K562 (cell line): ENCODE data around the gene PIH1D1. TPM values are rescaled to one million over a fixed set of nuclear protein-coding genes. Genes with fewer than 3 reads are reported as not detected.

Experiments
- CBFB ChIP-seq: sonication (generic); formaldehyde crosslinking; IDR thresholded peaks from 2 replicates; pipeline ENCODE4 v1.4.0; 2020; ENCODE audit warnings: mild to moderate bottlenecking, missing genetic modification reagents
- CREB1 ChIP-seq, 2 experiments: sonication (generic) in 1 of 2; formaldehyde crosslinking in 1 of 2; IDR thresholded peaks; 2 replicates each; pipeline versions ENCODE4 v1.6.1 to v1.8.0; 2012 to 2022; ENCODE audit warnings: inconsistent platforms in 1 of 2, mild to moderate bottlenecking in 1 of 2, missing genetic modification reagents in 1 of 2, moderate library complexity in 1 of 2
- ERF ChIP-seq: fragments of 450-650 bp; formaldehyde crosslinking; IDR thresholded peaks from 2 replicates; pipeline ENCODE4 v1.4.0; 2020; ENCODE audit warnings: mild to moderate bottlenecking, mixed read lengths
- FOS ChIP-seq: IDR thresholded peaks from 3 replicates; pipeline ENCODE4 v1.6.1; 2011; ENCODE audit not compliant: insufficient read length; ENCODE audit errors: extremely low read depth
- FOSL1 ChIP-seq: fragments of 200-800 bp; sonication (Bioruptor generic); conservative IDR thresholded peaks from 2 replicates; pipeline ENCODE4 v1.6.1; 2016; ENCODE audit warnings: missing genetic modification characterization, missing compliant biosample characterization
- GATA2 ChIP-seq: sonication (generic); formaldehyde crosslinking; IDR thresholded peaks from 2 replicates; pipeline ENCODE4 v1.4.0; 2020; ENCODE audit warnings: mild to moderate bottlenecking, missing genetic modification reagents
- GMEB1 ChIP-seq: fragments of 250-450 bp; sonication (Bioruptor Pico); IDR thresholded peaks from 2 replicates; pipeline ENCODE4 v1.4.0; 2020; ENCODE audit warnings: mild to moderate bottlenecking
- GTF2E2 ChIP-seq: fragments of 200-800 bp; sonication (Bioruptor generic); IDR thresholded peaks from 2 replicates; pipeline ENCODE4 v1.6.1; 2016; ENCODE audit warnings: missing genetic modification characterization, missing compliant biosample characterization
- KDM1A ChIP-seq, 2 experiments: fragments of 450-650 bp; IDR thresholded peaks; 2 replicates each; pipeline ENCODE4 v1.6.1; 2016; ENCODE audit warnings: mild to moderate bottlenecking in 2 of 2
- MAX ChIP-seq: sonication (generic); formaldehyde crosslinking; IDR thresholded peaks from 2 replicates; pipeline ENCODE4 v1.9.0; 2022; ENCODE audit warnings: mild to moderate bottlenecking, missing genetic modification reagents
- NCOA2 ChIP-seq, 2 experiments: fragments of 450-650 bp; IDR thresholded peaks; 2 replicates each; pipeline ENCODE4 v1.6.1; 2018; ENCODE audit warnings: mild to moderate bottlenecking in 2 of 2, moderate library complexity in 1 of 2; ENCODE audit not compliant: partially characterized antibody in 2 of 2
- NFATC3 ChIP-seq: fragments of 450-650 bp; IDR thresholded peaks from 2 replicates; pipeline ENCODE4 v1.6.1; 2017; ENCODE audit warnings: mild to moderate bottlenecking
- NFIC ChIP-seq: fragments of 450-650 bp; IDR thresholded peaks from 2 replicates; pipeline ENCODE4 v1.6.1; 2017; ENCODE audit warnings: mild to moderate bottlenecking, inconsistent platforms
- OTX1 ChIP-seq: fragments of 450-650 bp; formaldehyde crosslinking; IDR thresholded peaks from 2 replicates; pipeline ENCODE4 v1.4.0; 2022; ENCODE audit warnings: mild to moderate bottlenecking
- PHF8 ChIP-seq: fragments of 200-600 bp; sonication (generic); IDR thresholded peaks from 2 replicates; pipeline ENCODE4 v1.6.1; 2012; ENCODE audit warnings: mixed run types, mild to moderate bottlenecking, inconsistent platforms, low read length, moderate library complexity, borderline replicate concordance
- POLR2G ChIP-seq: fragments of 200-400 bp; formaldehyde crosslinking; IDR thresholded peaks from 2 replicates; pipeline ENCODE4 v1.6.1; 2017; ENCODE audit warnings: low read depth, mild to moderate bottlenecking, antibody characterized with exemption, low read length, moderate library complexity
- POU5F1 ChIP-seq: fragments of 150-350 bp; IDR thresholded peaks from 2 replicates; pipeline ENCODE4 v1.6.1; 2014; ENCODE audit warnings: borderline replicate concordance, low read length, low read depth, mild to moderate bottlenecking; ENCODE audit not compliant: partially characterized antibody
- PYGO2 ChIP-seq: fragments of 450-650 bp; IDR thresholded peaks from 2 replicates; pipeline ENCODE4 v1.6.1; 2016; ENCODE audit warnings: mild to moderate bottlenecking, missing genetic modification characterization, moderate library complexity, missing compliant biosample characterization
- RBM17 ChIP-seq: fragments of 200-400 bp; formaldehyde crosslinking; IDR thresholded peaks from 2 replicates; pipeline ENCODE4 v1.6.1; 2017; ENCODE audit warnings: low read depth, mild to moderate bottlenecking, low read length, borderline replicate concordance
- THRA ChIP-seq: fragments of 450-650 bp; IDR thresholded peaks from 2 replicates; pipeline ENCODE4 v1.6.1; 2017; ENCODE audit warnings: mild to moderate bottlenecking, moderate library complexity
- THRB ChIP-seq: fragments of 450-650 bp; formaldehyde crosslinking; conservative IDR thresholded peaks from 2 replicates; pipeline ENCODE4 v1.4.0; 2022; ENCODE audit warnings: mild to moderate bottlenecking, missing genetic modification characterization
- ZNF165 ChIP-seq: fragments of 250-450 bp; sonication (Bioruptor Pico); IDR thresholded peaks from 2 replicates; pipeline ENCODE4 v1.4.0; 2020; ENCODE audit warnings: borderline replicate concordance
- ZNF398 ChIP-seq: fragments of 250-450 bp; sonication (Bioruptor Pico); IDR thresholded peaks from 2 replicates; pipeline ENCODE4 v1.8.0; 2021; ENCODE audit warnings: moderate library complexity, mild to moderate bottlenecking, inconsistent platforms
- ZNF778 ChIP-seq: fragments of 450-650 bp; formaldehyde crosslinking; IDR thresholded peaks from 2 replicates; pipeline ENCODE4 v1.4.0; 2020; ENCODE audit warnings: mild to moderate bottlenecking, moderate library complexity
- polyA plus RNA-seq, 8 experiments: library from polyadenylated mRNA; depleted of rRNA in 4 of 8; stranded (reverse) in 5 of 8; unstranded in 3 of 8; fragments of >200 nt; fragmentation: Nextera tagmentation in 2 of 8; fragmentation: Illumina TruSeq in 1 of 8; extraction: Ambion mirVana in 2 of 8; extraction: Trizol in 1 of 8; gene quantifications; 2 replicates each; pipeline versions ENCODE4 v1.2.1 to v1.2.3, GENCODE V29; 2011 to 2014; ENCODE audit warnings: inconsistent platforms in 1 of 8, missing spikeins in 1 of 8
- total RNA-seq, 7 experiments: library from RNA; depleted of rRNA in 6 of 7; stranded (reverse); fragments of >200 nt in 6 of 7; fragmentation: Illumina TruSeq in 2 of 7; extraction: Trizol in 2 of 7; gene quantifications; 2 replicates each; pipeline versions ENCODE4 v1.2.1 to v1.2.3, GENCODE V29; 2011 to 2021; ENCODE audit warnings: low replicate concordance in 1 of 7

The PIH1D1 gene
- total and polyA plus RNA-seq, 9 of the 15 experiments (the other 6 are each of a cell fraction or from before 2014, with no cell fraction given) = 26.5 to 224 (median 137) TPM

GRCh38 chr19:49431330-49431749, 20.3 kb downstream of the PIH1D1 start (continued):
- no peak for TF ChIP-seq ZNF165 (CRISPR knock-in tag)
- TF ChIP-seq GATA2 = no peak
- no peak for TF ChIP-seq MAX (CRISPR knock-in tag)
- TF ChIP-seq OTX1 (CRISPR knock-in tag) = no peak
- TF ChIP-seq THRB = 0 out of 2 replicates have a peak, but pooled peaks have one; percentile 13
- TF ChIP-seq NCOA2 (IDR thresholded peaks at IDR 0.05; ENCODE audit: partially characterized antibody in 2 of 2) = no peak
- no peak for TF ChIP-seq ZNF778 (CRISPR knock-in tag)
- no peak for TF ChIP-seq ZNF398
- TF ChIP-seq FOSL1 (tag) = no peak
- peak in 1 of 2 experiments; percentile 5; a peak in 1 of 4 replicates for TF ChIP-seq KDM1A (IDR thresholded peaks at IDR 0.05)
- TF ChIP-seq ERF (CRISPR knock-in tag) = no peak
- TF ChIP-seq PHF8 = peak; percentile 59; the same call in 1 of the 2 replicates
- no peak for TF ChIP-seq PYGO2 (tag)
- TF ChIP-seq GTF2E2 (tag) = no peak
- no peak for TF ChIP-seq CBFB (CRISPR knock-in tag)
- no peak for TF ChIP-seq THRA
- TF ChIP-seq RBM17 = no peak
- TF ChIP-seq NFATC3 = no peak
- peak; percentile 81 for TF ChIP-seq POLR2G
- TF ChIP-seq CREB1 (IDR thresholded peaks at IDR 0.05) = no peak
- TF ChIP-seq CREB1 (CRISPR knock-in tag; IDR thresholded peaks at IDR 0.05) = 0 out of 2 replicates have a peak, but pooled peaks have one; percentile 6
- TF ChIP-seq POU5F1 = no peak
- no peak for TF ChIP-seq NFIC
- TF ChIP-seq GMEB1 (CRISPR knock-in tag) = no peak
- TF ChIP-seq FOS = no peak
